GM19025 (cell line): ENCODE results near the gene AGT.

Experiments
- ATAC-seq: cut with Tn5 transposase; IDR thresholded peaks from one replicate; pipeline ENCODE4 v1.9.1; 2021; ENCODE audit warnings: mild to moderate bottlenecking, low read depth, moderate library complexity; ENCODE audit not compliant: unreplicated experiment

Gene AGT

DNA sequence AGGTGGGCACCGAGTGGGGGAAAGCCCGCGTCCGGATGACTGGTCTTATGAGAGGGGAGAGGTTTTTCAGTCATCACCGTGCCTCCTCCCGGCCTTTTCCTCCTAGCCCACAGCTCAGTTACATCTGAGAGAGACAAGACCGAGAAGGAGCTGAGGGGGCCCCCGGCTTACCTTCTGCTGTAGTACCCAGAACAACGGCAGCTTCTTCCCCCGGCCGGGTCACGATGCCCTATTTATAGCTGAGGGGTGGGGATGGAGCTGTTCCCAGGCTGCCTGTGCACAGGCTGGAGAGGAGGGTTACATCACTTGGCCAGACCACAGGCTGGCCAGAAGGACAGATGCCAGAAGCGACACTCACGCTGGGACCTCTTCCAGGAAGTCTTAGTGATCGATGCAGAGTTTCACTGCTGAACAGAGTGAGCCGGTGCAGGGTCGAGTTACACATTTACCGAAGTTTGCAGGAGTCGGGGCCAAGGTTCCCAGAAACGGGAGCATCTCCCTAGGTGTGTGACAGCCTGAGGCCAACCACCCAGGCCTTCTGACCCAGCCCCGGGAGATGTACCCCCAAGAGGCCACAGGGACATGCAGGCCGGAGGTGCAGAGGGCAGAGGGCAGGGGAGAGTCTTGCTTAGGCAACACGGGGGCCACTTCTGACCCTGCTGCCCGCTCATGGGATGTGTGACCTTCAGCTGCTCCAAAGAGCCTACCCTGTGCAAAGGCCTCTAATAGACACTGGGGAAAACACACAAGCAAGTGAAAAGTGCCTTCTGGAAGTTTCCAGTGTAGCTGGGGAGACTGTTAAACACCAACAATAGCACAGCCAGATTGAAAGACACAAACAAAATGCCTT lies at the start of gene AGT:
AGT (minus strand) TSS at position 208 of the 850 bp plus-strand sequence. CDS start 3,299 bp downstream, outside the sequence.
- no peak for ATAC-seq

DNA sequence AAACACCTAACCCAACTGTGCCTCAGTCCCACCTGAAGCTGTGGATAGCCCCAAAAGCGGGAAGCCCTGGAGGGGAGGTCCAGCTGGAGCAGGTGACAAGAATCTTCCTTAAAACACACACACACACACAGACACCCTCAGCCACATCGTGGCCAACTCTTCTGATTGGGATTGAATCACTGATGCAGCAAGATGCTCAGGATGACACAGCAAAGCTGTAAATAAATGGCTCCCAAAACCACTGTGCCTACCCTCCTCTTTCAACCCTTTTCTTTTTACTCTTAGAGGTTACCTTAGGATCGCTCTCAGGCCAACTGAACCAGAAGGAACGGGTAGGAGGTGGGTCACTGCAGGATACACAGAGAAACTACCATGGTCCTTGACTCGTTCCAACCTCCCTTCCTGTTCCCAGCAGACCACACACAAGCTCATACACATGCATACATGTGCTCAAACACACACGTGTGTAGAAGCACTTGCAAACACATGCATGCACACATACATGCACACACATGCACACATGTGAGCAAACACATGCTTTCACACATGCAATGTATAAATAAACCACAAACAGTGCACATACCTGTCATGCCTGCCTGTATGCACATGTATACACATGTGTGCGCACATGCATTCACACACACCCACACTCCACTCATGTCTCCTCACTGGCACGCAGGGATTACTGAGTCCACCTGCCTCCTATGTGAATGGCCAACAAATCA lies 47.7 kb upstream of the AGT start:
- no peak for ATAC-seq

DNA sequence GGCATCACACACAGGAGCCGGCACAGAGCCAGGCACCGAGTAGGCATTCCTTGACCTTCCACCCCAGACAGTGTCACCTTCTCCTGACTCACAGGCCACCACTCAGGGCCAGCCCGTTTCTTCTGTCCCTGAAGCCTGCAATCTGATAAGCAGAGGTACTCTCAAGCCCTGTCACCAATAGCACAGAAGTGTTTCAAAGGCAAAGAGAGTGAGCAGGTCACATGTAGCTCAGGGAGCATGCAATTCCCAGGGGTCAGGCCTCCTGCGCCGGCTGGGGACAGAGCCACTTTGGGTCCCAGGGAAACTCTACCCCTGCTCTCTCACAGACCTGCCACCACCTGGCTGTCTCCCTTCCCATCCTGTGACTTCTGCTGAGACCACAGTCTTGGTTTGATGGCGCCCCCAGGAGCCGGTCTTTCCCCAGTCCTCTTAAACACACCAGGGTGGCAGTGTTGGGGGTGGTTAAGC lies 46.5 kb upstream of the AGT start:
- no peak for ATAC-seq

DNA sequence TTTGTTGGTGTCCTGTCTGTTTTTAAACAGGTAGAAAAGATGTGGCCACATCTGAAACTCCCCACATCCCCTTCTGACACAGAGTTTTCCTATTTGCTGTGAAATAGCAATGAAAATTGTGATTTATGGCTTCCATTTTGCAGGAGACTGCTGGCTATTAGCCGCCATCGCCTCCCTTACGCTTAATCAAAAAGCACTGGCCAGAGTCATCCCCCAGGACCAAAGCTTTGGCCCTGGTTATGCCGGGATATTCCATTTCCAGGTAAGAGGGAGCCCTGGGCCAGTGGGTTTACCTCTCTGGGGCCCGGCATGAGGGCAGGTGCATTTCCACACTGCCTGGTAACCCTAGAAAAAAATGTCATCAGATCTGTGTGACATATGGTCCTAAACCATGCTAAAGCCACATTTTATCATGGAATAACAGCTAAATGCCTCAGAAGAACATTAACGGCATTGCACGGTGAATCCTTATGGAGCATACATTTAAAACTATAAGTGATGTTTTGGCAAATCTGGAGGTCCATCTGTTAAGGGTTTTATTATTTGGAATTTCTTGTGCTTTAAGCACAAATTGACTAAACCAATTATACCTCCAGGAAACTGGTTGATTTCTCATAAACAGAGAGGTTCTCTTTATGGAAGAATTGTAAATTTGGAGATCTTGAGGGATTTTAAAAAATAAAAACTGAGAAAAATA lies 45.6 kb upstream of the AGT start:
- ATAC-seq = no peak

DNA sequence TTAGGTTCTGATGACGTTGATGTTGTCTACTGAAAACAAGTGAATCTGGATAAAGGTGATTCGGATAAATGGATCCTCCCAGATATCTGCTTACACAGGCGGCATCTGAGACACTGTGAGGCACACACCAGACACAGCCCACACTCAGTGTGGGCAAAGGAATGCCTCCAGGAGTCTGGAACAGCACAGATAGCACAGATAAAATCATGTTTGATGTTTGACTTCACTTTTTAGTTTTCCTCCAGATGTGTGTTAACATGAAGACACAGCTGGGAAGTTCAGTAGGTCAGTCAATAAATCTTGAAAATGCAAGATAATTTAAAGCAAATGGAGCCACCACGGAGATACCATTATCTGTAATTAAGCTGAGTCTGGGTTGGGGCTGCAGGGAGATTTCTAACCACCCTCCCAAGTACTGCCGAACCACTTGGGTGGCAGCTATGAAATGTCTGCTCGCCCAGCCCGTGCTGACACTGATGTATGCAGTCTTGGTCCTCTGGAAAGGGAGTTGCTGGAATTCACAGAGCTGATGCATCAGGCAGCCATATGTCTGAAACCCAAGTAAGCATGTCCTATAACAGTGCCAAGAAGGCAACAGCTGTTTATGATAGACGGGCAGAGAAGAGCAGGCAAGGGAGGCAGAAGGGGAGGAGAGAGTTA lies 44.9 kb upstream of the AGT start:
- no peak for ATAC-seq

DNA sequence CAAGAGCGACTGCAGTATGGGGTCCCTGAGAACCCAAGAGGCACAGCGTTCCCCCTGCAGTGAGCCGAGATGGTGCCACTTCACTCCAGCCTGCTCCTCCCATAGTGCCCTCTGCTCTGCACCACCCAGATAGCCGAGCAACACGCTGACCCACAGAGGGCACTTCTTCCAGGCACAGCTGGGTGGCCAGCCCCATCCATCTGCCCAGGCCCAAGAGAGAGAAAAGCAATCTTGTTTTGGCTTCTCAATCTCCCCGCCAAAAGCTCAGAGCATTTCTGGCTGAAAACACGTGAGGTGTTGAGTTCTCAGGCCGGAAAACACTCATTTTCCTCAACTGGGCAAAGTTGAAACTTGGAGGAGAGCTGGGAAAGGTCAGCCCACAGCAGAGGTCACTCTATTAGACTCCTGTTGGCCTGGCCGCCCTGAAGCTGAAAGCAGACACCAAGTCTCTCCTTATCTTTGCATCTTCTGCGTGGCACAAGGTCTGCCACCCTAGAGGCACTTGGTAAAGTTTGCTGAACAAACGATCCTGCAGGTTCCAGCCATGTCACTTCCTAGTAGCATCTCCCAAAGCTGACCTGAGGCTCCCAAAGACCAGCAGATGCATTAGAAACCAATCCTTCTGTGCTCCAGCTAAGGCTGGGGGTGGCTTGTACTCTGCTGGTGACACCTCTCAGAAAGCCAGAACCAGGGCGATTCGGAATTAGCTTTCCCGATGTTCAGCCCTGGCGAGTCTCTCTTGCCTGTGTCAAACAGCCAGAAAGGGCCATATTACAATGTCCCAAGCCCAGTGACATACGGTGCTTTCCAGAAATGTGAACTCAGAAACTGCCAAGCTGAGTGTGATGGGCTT lies 44.2 kb upstream of the AGT start:
- ATAC-seq = no peak

DNA sequence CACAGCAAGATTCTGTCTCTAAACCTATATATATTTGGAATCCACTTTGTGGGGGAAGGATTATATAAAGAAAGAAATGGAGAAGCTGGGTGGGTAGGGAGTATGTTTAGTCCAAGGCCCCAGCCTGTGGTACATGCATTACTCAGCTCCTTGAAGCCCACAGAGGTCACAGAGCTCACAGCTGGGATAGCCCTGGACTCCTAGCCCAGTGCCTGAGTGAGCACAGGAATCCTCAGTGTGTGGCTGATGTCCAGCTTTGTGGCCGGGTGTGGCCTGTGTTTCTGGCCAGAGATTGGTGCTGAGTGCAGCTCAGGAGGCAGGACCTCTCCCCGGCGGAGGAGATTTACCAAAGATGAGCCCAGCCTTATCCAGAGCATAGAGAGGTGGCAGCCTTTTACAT lies 40.9 kb upstream of the AGT start:
- ATAC-seq = no peak

DNA sequence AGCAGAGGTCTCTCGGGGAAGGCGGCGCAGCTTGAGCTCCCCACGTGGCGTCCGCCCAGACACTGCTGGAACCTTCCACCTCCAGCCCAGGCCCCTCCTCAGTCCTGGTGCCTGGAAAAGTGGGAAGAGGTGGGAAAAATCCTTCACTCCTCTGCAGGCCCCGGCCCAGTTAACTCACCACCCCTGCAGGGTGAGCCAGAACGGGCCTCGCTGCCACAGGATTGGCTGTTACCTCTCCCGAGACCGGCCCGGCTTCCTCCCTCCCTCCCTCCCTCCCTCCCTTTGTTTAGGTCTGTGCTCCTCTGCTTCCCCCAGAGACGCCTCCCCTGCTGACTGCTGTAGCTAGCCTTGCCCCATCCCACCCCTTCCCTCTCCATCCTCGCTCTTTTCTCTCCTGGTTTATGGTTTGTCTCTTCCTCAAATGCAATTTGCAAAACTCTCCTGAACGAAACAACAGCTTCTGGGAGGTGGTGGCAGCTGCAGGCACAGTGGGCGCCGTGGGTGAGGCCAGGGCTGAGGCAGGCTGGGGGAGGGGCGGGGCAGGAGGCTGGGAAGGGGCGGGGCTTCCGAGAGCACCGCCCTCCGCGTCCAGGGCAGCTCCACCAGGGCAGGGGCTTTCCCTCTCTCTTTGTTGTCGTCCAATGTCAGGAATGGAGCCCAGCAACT lies 39.8 kb upstream of the AGT start:
- no peak for ATAC-seq

DNA sequence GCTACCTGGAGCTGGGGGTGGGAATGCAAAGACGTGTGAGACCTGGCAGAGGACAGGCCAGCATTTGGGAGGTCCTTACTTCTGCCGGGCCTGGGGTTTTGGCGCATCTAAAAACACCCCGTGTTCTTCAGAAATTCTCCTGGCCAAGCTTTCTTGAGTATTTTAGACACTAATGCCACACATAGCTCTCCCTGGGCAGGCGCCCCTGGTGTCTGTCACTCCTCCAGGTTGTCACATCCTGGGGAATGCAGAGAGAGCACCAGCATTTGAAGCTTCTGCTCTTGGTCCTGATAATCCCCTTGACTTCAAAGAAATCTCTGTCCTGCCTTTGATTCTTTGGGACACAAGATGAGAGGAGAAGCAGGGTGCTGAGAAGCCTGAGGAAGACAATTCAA lies 39.3 kb upstream of the AGT start:
- ATAC-seq = no peak

DNA sequence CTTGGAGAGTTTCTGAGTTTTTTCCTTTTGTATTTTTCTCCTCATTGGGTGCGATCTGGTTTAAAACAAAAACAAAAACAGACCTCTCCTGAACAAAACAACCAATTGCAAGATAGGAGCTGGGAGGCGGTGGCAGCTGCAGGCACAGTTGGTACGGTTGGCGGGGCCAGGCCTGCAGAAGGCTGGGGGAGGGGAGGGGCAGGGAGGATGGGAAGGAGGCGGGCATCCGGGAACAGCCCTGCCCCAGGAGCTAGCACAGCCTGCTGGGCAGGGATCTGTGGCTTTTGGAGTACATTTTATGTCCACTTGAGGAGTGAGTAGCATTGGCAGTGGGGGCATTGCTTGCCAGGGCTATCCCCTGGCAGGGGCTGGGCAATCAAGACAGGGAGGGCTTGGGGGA lies 38.5 kb upstream of the AGT start:
- no peak for ATAC-seq

DNA sequence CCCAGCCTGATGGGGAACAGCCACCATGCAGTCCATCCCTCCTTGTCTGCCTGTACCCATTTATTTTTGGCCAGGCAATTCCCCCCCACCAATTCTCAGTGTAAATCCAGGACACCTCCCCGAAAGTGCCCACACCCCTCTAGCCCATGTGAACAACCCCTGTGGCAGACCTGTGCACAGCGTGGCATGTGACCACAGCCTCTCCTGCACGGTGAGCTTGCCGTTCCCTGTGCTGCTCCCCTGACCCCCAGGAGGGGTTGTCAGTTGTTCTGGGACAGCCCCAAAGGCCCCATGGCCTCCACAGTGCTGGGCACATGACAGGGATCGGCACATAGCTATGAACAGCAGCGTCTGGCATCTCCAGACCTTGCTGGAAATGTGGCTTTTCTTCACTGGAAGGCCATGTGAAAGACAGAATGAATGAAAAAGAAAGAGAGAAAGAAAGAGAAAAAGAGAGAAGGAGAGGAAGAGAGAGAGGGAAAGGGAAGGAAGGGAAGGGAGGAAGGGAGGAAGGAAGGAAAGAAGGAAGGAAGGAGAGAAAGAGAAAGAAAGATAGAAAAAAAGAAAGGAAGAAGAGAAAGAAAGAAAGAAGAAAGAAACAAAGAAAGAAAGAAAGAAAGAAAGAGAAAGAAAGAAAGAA lies 37.2 kb upstream of the AGT start:
- ATAC-seq = no peak

DNA sequence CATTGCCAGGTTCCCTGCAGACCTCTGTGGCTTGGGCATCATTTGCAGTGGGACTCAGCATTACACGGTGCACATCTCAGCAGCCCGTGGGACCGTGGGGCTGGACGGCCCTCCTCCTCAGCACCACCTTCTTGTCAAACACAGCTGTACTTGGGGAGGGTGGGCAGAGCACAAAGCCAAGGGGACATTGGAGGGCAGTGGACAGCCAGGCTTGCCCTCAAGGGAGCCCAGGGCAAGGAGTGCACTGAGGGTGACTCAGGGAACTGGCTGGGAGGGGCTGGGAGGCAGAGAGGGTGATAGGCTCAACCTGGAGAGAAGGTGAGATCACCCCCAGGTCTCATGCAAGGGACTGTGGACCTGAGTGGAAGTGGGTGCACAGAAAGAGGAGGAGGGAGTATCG lies 36.7 kb upstream of the AGT start:
- ATAC-seq = no peak

DNA sequence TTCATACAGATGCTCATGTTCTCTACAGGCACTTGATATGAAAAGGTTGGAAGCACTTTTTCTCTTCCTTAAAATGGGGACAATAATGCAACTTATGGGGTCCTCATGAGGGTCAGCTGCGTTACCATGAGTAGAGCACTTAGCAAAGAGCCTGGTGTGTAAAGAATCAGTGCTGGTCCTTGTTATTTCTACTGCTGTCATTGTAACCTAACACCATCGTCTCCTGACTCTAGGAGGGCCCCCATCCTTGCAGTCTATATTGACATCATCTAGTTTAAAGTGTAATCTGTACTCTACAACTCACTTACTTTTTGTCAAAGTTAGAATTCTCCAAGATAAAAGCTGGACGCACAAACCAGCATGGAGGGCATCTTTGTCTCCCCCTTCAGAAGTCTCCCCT lies 35.7 kb upstream of the AGT start:
- ATAC-seq = no peak

DNA sequence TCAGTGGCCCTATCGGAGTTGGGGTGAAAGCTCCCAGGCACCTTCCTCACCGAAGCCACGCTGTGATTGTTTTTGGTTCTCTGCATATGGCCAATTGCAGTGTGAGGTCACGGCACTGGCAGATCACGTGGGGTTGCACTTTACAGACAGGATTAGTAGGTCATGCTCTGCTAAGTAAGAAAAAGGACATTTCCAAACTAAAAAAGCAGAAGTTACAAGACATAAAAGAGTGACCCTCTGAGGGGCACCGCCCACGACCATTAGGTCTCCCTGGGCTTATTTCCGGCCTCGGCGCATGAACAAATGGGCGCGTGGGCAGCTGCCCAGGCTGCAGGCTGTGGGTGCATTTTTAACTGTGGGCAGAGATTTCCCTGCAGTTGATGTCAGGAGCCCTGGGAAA lies 35.2 kb upstream of the AGT start:
- no peak for ATAC-seq

DNA sequence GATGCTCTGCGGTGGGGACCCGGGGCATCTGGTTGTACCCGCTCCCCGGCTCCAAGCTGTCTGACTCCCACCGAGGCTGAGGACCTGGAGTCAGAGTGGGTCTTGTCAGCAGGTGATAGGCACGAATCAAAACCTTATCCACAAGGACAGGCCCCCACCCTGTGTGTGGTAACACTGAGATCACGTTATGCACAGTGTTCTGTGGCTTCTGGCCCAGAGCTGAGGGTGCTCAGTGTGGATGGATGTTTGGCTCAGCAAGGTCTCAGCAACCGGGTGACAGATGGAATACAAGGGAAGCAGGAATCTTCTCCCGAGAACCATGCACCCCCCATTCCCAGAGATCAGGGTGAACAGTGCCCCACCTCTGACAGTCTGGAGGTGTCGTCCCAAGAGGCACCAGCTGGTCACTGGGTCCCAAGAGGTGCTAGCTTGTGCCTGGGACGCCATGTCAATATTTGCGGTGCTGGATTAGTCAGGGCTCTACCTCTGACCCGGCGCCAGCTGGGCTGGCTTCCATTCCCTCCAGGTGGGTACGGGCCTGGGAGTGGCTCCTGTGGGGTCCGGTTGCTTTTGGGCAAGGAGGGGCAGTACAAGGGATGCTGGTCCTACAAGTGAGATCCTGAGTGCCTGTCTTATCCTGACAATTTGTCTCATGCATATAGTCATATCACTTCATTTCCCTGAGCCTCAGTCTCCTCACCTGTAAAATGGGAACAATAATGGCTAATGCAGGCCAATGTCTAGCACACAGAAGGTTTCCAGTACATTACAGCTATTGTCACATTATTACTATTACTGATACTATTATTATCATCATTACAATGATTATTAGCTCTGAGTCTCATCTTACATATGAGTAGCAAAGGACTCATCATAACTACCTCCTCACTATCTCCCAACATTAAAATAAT lies 34.2 kb upstream of the AGT start:
- no peak for ATAC-seq

DNA sequence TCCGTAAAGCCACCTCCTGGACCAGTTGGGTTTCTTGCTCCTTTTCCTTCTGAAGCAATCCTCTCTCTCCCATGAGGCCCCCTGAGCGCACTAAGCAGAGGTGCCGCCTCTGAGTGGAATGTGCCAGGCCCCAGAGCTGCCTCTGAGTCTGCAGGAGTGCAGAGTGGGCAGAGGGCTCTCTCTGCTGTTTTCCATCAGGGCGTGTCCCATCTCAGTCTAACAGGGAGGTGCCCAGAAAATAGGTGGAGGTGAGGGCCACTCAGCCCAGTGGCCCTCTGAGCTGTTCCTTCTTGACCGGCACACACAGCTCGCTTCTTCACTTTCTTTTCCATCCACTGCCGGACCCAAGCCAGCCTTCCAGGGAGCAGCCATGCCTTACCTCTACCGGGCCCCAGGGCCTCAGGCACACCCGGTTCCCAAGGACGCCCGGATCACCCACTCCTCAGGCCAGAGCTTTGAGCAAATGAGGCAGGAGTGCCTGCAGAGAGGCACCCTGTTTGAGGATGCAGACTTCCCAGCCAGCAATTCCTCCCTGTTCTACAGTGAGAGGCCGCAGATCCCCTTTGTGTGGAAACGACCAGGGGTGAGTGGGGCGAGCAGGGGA lies 33.3 kb upstream of the AGT start, which contains the start of gene CAPN9:
CAPN9 (plus strand) TSS at position 262 of the 604 bp plus-strand sequence; CDS start at position 371, 109 bp downstream.
- ATAC-seq = no peak

DNA sequence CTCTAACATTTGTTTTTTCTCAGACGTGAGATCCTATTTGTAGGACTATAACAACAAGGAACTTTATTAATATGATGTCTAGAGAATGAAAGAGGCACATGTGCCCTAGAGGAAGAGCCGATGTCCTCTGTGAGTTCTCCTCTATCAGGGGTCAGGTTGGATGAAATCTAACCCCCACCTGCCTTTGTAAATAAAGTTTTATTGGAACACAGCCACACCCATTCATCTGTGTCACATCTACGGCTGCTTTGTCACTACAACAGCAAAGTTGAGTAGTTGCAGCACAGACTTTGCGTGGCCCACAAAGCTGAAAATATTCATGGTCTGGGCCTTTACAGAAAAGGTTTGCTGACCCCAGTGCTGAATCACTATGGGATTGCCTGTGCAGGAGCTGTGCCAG lies 32.7 kb upstream of the AGT start:
- no peak for ATAC-seq
